OCI-LY7 (cell line): ENCODE measurements around the gene MED31. TPM values are rescaled to one million over a fixed set of nuclear protein-coding genes. Genes with fewer than 3 reads are reported as not detected.
"Not testable (repeated sequence)": the region's sequence is repeated elsewhere in the genome, so short reads cannot be mapped to it uniquely, and the experiment has no call there.

Experiments used
- BruUV-seq: library from RNA; stranded (reverse); fragments of 400-500 nt; replicated peaks from 2 replicates; lab custom pipeline; 2021; lab: Mats Ljungman, UMichigan
- CTCF ChIA-PET: fragments of 300-600 bp; sonication (Branson Sonifier 250); formaldehyde crosslinking; loops from one replicate; lab custom pipeline; 2022; ENCODE audit warnings: antibody characterized with exemption; ENCODE audit not compliant: unreplicated experiment; lab: Charles Lee
- POLR2A ChIA-PET: fragments of 300-600 bp; sonication (Branson Sonifier 250); formaldehyde crosslinking; loops from one replicate; lab custom pipeline; 2022; ENCODE audit warnings: antibody characterized with exemption; lab: Charles Lee
- DNase-seq: peaks from one replicate; pipeline ENCODE4 v3.0.0-alpha.2; 2015; ENCODE audit warnings: low spot score
- H2AFZ ChIP-seq: fragments of 200-600 bp; sonication (generic), shearing (Covaris generic); 2 replicates; pipeline ENCODE4 v1.6.1; 2014; ENCODE audit warnings: mild to moderate bottlenecking, antibody characterized with exemption, low read length, moderate library complexity
- H3K27ac ChIP-seq: fragments of 200-600 bp; sonication (generic); 2 replicates; pipeline ENCODE4 v1.5.1; 2014; ENCODE audit warnings: mixed run types, low read depth, mild to moderate bottlenecking, moderate library complexity, low read length, inconsistent platforms; ENCODE audit not compliant: poor library complexity, severe bottlenecking
- H3K36me3 ChIP-seq: fragments of 200-600 bp; sonication (generic); 2 replicates; pipeline ENCODE4 v1.6.1; 2014; ENCODE audit warnings: mild to moderate bottlenecking, antibody characterized with exemption, low read length, moderate library complexity, mixed read lengths; ENCODE audit not compliant: insufficient read depth
- H3K4me1 ChIP-seq: fragments of 200-600 bp; sonication (generic); 2 replicates; pipeline ENCODE4 v1.5.1; 2014; ENCODE audit warnings: mild to moderate bottlenecking, low read length; ENCODE audit not compliant: insufficient read depth, poor library complexity, severe bottlenecking
- H3K4me2 ChIP-seq: fragments of 200-600 bp; sonication (generic); 2 replicates; pipeline ENCODE4 v1.6.1; 2014; ENCODE audit warnings: mild to moderate bottlenecking, low read length
- H3K4me3 ChIP-seq: fragments of 200-600 bp; sonication (generic); 2 replicates; pipeline ENCODE4 v1.5.1; 2014; ENCODE audit warnings: mild to moderate bottlenecking, low read depth, low read length; ENCODE audit not compliant: poor library complexity, severe bottlenecking
- H3K79me2 ChIP-seq: fragments of 200-600 bp; sonication (generic); 2 replicates; pipeline ENCODE4 v1.6.1; 2016; ENCODE audit warnings: low read depth, mild to moderate bottlenecking, low read length, moderate library complexity, mixed read lengths; ENCODE audit not compliant: insufficient read depth
- H3K9me2 ChIP-seq: fragments of 200-600 bp; sonication (generic); 2 replicates; pipeline ENCODE4 v1.6.1; 2016; ENCODE audit warnings: mild to moderate bottlenecking, low read length, mixed read lengths; ENCODE audit not compliant: insufficient read depth
- H3K9me3 ChIP-seq: fragments of 200-600 bp; sonication (generic); 2 replicates; pipeline ENCODE4 v1.6.1; 2014; ENCODE audit warnings: mild to moderate bottlenecking, mixed run types, low read length, mixed read lengths
- H4K20me1 ChIP-seq: fragments of 200-600 bp; sonication (generic); 2 replicates; pipeline ENCODE4 v1.6.1; 2014; ENCODE audit warnings: mild to moderate bottlenecking, antibody characterized with exemption, low read length, moderate library complexity, mixed read lengths; ENCODE audit not compliant: insufficient read depth
- CTCF ChIP-seq: fragments of 200-600 bp; sonication (generic); conservative IDR thresholded peaks from 2 replicates; pipeline ENCODE4 v1.5.1; 2014; ENCODE audit warnings: mild to moderate bottlenecking, antibody characterized with exemption, low read length, moderate library complexity, mixed read lengths
- EZH2phosphoT487 ChIP-seq: fragments of 200-600 bp; sonication (generic); IDR thresholded peaks from 2 replicates; pipeline ENCODE4 v1.6.1; 2018; ENCODE audit warnings: low read depth, borderline replicate concordance, mild to moderate bottlenecking, mixed run types, antibody characterized with exemption, low read length, moderate library complexity, mixed read lengths
- intact Hi-C: fragments of 100-400 bp; cut with micrococcal nuclease; formaldehyde crosslinking; loops from one replicate; pipeline ENCODE4 v1.10.0; 2022; ENCODE audit not compliant: unreplicated experiment
- total RNA-seq, 2 experiments: library from RNA; depleted of rRNA in 1 of 2; stranded (reverse); fragments of >200 nt in 1 of 2; shearing (Covaris generic) in 1 of 2; gene quantifications; 2 replicates each; pipeline ENCODE4 v1.2.3, GENCODE V29; 2014 to 2022

The MED31 gene
- total RNA-seq, 2 experiments from 2014 or later, result 14.6 to 25.2 TPM

GRCh38 chr17:6657633-6658287 is 6.4 kb upstream of the MED31 start:
- TF ChIP-seq CTCF, result no peak
- TF ChIP-seq EZH2phosphoT487, result no peak
- H3K27ac ChIP-seq, result peak overlapping the region; percentile 52
- peaks cover 14% of the 10 kb centered on the region for H3K36me3 ChIP-seq
- peak overlapping the region; percentile 59; the same call in 1 of the 2 replicates for H2AFZ ChIP-seq
- intact Hi-C loops, result no loop called here
- no peaks in the 10 kb centered on the region for H3K9me3 ChIP-seq
- DNase-seq, result peak; percentile 21
- ChIA-PET CTCF (interaction anchor here (0.5 kb wide), 1 partner anchor 773 kb away, joined by 3 read pairs; no protein-coding TSS in a partner anchor), POLR2A (no interaction called here)
- no peaks in the 10 kb centered on the region for H3K9me2 ChIP-seq
- H3K79me2 ChIP-seq, result peaks cover 4% of the 10 kb centered on the region; the same call in 1 of the 2 replicates
- H3K4me1 ChIP-seq, result peaks cover 47% of the 10 kb centered on the region
- peak overlapping the region; percentile 84 for H3K4me2 ChIP-seq
- BruUV-seq, result TSS peak; percentile 34
- no peaks in the 10 kb centered on the region for H4K20me1 ChIP-seq
- H3K4me3 ChIP-seq, result peak overlapping the region; percentile 81

GRCh38 chr17:6656797-6657632 is 5.6 kb upstream of the MED31 start:
- H3K79me2 ChIP-seq, intact Hi-C loops, H3K9me3 ChIP-seq, POLR2A ChIA-PET, H3K9me2 ChIP-seq, H4K20me1 ChIP-seq, BruUV-seq: not testable (repeated sequence)
- peaks cover 14% of the 10 kb centered on the region for H3K36me3 ChIP-seq
- peak overlapping the region; percentile 81 for H3K4me3 ChIP-seq
- peaks cover 47% of the 10 kb centered on the region for H3K4me1 ChIP-seq
- DNase-seq, result peak; percentile 84
- peak; percentile 33; the same call in 1 of the 2 replicates for TF ChIP-seq CTCF
- peak overlapping the region; percentile 84 for H3K4me2 ChIP-seq
- peak overlapping the region; percentile 59; the same call in 1 of the 2 replicates for H2AFZ ChIP-seq
- peak overlapping the region; percentile 52 for H3K27ac ChIP-seq
- CTCF ChIA-PET, result interaction anchor here (0.5 kb wide), 1 partner anchor 774 kb away, joined by 3 read pairs; no protein-coding TSS in a partner anchor

GRCh38 chr17:6655732-6656361 is 4.4 kb upstream of the MED31 start:
- Histone ChIP-seq H3K4me3 (peak overlapping the region; percentile 81), H3K4me2 (peak overlapping the region; percentile 44; the same call in 1 of the 2 replicates), H3K4me1 (peaks cover 41% of the 10 kb centered on the region), H3K36me3 (peaks cover 14% of the 10 kb centered on the region)
- DNase-seq, H2AFZ ChIP-seq, CTCF ChIA-PET, H4K20me1 ChIP-seq, H3K9me2 ChIP-seq, POLR2A ChIA-PET, BruUV-seq, H3K9me3 ChIP-seq, H3K79me2 ChIP-seq, H3K27ac ChIP-seq, intact Hi-C loops: not testable (repeated sequence)
